COLO668 (cell line): ENCODE results near the gene SUFU.
A peak's percentile ranks its signal among the peaks of the same experiment; 100 is the strongest.

Experiments used
- DNase-seq: peaks from one replicate; lab custom pipeline; 2025; ENCODE audit not compliant: unreplicated experiment; lab: John Stamatoyannopoulos, UW

SUFU gene

GRCh38 chr10:102632394-102633111, 128.8 kb downstream of the SUFU start:
- DNase-seq, result no peak

DNA sequence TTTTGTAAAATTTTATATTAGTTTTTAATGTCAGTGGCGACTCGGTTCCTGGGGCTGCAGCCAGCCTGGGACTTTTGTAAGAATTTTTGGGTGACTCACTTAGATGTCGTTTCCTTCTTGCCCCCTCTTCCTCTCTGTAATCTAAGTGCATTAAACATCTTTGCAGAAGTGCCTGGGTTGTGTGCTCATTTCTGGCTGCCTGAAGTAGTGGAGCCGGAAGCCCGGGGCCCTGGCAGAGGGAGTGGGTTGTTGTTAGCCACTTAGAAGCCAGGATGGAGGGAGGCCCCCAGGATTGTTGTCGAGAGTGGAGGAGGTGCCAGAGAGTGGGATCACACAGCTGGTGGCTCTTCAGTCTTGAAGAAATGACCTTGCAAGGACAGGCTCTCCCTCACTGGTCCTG, 129.5 kb downstream of the SUFU start:
- no peak for DNase-seq

DNA sequence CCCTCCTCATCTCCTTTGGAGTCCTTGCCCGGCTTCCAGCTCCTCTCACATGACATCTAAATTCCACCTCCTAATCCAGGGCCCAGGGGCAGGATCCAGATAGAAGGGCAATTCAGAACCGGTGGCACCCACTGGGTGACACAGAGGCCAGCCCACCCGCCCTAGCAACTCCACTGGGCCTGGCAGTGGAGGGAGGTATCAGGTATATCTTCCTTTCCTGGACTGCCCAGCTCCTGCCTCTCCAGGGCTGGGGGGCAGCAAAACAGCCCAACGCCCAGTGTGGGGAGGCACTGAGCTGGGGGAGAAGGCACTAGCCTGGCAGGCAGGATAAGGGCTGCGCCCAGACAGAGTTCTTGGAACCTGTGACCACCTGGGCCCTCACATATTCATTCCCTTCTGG, 130.1 kb downstream of the SUFU start:
- DNase-seq, result no peak

- no peak for DNase-seq
Observed at GRCh38 chr10:102634686-102635085, 130.9 kb downstream of the SUFU start.

- DNase-seq, result no peak
Observed at GRCh38 chr10:102635377-102635776, 131.6 kb downstream of the SUFU start.

DNA sequence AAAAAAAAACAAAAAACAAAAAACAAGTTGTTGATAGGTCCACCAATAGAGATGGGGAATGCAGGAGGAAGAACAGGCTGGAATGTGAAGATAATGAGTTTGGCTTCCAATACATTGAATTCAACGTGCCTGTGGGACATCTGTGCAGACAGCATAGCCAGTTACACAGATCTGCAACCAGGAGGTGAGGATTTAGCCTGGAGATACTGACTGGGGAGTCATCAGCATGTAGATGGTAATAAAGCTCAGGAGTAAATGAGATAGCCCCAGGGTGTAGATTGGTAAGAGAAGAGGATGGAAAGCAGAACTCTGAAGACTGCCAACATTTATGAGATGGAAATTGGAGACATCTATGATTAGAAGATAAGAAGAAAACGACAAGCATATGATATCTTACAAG, 135.8 kb downstream of the SUFU start:
- no peak for DNase-seq

DNA sequence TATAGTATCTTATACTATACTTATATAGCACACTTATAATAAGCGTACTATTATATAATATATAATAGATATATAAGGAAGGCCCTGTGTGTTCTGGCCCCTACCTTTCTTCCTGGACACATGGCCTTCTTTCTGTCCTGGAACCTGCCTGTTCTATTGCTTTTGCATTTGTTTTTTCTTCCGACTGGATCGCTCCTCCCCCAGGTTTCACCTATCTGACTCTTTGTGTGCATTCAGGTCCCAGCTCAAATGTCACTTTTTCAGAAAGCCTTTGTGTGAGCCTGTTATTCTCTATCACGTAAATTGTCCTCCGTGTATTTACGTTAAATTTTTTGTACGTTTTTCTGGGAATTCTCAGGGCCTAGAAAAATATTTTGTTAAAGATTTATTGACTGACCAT, 137.6 kb downstream of the SUFU start:
- peak; percentile 26 for DNase-seq

DNA sequence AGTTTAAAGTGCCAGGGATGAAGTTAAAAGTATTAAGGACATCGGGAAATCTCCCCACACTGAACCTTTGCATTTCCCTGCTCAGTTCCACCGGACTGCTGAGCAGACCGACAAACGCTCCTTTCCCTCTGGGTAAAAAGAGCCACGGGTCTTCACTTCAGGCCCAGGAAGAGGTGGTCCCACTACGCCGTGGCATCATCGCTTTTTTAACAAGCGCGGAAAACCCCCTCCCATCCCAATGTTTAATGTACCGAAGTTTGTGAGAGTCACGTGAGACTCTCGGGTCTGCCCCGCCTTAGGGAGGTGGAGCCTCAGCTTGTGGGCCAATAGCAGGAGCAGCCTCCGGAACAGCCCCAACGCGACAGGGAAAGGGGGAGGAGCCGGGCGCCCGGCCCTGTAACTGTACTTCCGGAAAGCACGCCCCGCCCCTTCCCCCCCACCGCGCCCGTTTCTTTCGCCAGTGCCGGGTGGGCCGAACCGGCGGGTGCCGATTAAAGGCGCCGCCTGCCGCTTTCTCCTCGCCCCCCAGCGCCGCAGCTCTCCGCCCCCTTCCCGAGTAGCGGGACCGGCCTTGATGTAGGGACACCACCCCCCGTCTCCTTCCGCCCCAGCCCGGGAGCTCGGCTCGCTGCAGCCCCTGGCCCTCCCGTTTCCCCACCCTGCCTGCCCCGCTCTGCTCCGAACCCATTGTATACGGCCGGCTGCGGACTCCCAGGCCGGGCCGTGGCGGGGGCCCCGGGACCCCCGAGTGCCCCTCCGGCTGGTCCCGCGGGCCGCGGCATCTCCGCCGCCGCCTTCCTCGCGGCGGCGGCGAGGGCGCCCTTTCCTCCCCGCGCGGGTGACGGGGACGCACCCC, 138.3 kb downstream of the SUFU start:
- peak; percentile 94 for DNase-seq

DNA sequence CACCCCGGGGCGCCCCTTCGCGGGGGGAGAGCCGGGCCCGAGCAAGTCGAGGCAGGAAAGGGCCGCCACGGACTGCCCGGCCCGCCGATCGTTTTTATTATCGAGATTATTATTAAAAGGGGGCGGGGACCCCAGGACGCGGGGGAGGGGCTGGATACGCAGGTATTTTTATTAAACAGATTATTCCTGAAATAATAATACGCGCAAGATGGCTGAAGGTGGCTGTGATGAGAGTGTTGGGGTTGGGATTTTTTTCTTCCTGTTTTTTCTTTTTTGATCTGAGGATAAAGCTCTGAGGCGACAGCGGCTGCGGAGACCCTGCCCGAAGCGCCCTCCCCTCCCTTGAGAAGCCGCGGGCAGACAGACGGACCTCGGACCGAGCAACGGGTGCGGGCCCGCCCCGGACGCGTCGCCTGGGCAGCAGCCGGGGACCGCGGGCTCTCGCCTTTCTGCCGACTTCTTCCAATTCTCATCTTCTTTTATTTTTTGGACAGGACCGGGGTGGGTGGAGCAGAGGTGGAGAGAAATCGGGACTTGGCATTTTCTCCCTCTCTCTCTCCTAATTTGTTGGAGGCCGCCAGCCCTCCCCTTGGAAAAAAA, 139.1 kb downstream of the SUFU start:
- DNase-seq, result peak; percentile 57

DNA sequence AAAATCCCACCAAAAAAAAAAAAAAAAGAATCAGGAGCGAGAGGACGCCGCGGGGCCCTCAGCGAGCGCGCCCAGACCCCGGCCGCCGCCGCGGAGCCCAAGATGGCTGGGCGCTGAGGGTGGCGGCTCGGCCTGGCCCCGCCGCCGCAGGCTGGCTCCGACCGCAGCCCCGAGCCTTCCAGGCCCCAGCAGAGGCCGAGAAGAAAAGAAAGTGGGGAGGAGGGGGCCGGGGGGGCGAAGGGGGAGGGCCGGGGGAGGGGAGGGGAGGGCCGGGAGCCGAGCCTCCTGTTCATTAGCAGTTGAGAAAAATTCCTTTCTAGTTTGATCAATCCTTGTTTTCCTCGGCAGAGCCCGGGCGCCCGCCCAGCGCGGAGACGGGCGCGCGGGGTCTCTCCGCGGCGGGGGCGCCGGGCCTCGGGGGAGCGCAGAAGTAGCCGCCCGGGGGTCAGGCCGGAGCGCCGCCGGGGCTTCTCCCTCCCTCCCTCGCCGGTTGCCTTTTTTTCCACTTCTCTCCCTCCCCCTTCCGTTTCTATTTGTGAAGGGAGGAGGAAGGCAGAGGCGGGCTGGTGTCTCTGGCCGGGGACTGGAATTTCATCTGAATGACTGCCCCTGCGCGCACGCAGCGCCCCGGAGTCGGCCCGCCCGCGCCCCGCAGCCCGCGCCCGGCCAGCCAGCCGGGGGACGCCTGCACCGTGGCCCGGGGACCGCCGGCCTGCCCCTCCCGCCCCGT, 139.7 kb downstream of the SUFU start:
- DNase-seq, result peak; percentile 74

GRCh38 chr10:102644066-102644645, 140.4 kb downstream of the SUFU start, which contains the start of gene TRIM8:
TSS of gene TRIM8 (plus strand) at chr10:102644479. CDS start at chr10:102644618, 139 bp downstream.
- DNase-seq, result peak; percentile 82

- DNase-seq, result peak; percentile 89
Observed at GRCh38 chr10:102644646-102645387, 141.0 kb downstream of the SUFU start.

GRCh38 chr10:102645388-102645740, 141.6 kb downstream of the SUFU start:
- peak; percentile 64 for DNase-seq

- peak; percentile 52 for DNase-seq
Observed at GRCh38 chr10:102645741-102646609, 142.2 kb downstream of the SUFU start.

DNA sequence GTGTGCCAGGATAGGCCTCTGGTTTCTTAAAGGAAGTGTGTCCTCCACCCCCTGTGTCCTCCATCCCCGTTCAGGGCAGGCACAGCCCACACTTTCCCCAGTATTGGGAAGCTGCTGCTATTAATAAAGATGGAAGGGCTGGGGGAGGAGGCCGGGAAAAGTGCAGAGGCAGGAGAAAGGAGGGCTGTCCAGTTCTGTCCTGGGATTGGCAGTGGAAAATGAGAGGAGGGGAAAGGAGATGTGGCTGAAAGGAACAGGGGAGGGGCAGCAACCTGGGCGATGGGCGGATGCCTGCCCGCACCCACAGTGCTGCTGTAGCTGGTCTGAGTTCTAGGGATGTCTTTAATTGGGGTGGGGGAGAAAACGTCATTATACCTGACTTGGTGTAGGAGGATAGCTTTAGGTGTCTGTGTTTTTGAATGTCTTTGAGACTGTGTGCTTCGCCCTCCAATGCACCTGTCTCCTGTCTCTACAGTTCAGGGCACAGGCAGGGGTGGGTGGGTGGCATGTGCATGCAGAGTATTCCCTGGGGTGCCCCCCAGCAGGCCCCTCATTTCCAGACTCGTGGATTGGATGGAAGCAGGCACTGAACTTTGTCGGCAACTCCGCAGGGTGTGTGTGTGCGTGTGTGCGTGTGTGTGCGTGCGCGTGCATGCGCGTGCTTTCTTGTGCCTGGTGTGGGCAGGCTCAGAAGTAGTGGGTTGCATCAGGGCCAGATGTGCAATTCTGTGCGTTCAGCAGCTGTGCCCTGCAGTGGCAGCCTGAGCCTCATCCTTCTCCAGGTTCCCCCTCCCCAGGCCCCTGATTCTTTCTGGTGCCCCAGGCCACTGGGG, 143.1 kb downstream of the SUFU start:
- peak; percentile 6 for DNase-seq

GRCh38 chr10:102647443-102648268, 143.9 kb downstream of the SUFU start:
- DNase-seq, result no peak

GRCh38 chr10:102648269-102648888, 144.6 kb downstream of the SUFU start:
- no peak for DNase-seq
